ENCODE results near the gene SLC4A9.
"Not testable (repeated sequence)": the region's sequence is repeated elsewhere in the genome, so short reads cannot be mapped to it uniquely, and the experiment has no call there.

The SLC4A9 gene

DNA sequence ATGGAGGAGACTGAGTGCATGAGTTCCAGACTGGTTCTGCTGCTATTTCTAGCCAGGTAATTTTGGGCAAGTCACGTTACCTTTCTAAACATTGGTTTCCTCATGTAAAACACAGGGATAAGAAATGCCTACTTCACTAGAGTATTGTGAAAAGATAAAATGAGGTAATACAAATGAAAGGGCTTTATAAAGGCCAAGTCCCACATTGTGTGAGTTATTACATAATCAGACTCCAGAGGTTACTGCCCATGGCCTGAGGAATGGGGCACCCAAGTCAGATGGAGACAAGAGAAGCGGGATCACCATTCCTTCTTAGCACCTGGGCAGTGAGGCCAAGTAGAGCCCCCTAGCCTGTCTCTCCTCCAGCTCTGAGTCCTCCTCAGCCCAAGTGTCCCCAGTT, 21.1 kb upstream of the SLC4A9 start:
- DNase-seq, result no peak

DNA sequence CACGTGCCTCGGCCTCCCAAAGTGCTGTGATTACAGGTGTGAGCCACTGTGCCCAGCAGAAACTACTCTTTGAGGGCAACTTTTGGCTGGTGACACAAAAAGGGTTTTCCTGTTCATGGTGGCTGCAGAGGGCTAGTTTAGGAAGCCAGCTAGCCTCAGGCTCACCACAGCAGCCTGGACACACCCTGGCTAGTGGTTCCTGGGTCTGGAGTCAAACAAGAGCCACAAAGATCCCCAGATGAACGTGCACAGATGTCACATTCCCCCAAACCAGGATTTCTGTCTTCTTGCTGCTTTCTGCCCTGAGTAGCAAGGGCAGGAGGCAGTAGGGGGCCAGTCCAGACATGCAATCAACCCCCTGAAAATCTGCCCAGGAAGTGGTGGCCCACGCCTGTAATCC, 20.4 kb upstream of the SLC4A9 start:
- DNase-seq, result no peak

DNA sequence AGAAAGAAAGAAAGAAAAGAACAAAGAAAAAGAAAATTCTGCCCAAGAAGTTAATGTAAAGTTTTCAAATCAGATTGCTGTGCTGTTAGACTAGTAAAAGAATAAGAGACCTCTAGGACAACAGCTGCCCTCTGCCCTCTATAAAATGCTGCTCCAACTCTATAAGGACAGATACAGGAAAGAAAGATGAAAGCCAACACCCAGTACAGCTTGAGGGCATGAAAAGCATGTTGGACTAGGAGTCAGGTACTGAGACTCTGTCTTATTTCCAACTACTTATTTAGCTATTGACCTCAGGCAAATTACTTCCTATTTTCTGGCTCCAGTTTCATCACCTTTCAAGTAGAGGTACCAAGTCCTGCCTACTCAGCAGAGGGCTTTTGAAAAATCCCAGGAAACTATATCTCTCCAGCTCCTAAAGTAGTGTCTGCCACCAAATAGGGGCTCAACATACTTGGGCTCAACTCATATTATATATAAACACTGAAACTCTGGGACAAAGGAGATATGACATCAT, 19.3 kb upstream of the SLC4A9 start:
- DNase-seq, result no peak

DNA sequence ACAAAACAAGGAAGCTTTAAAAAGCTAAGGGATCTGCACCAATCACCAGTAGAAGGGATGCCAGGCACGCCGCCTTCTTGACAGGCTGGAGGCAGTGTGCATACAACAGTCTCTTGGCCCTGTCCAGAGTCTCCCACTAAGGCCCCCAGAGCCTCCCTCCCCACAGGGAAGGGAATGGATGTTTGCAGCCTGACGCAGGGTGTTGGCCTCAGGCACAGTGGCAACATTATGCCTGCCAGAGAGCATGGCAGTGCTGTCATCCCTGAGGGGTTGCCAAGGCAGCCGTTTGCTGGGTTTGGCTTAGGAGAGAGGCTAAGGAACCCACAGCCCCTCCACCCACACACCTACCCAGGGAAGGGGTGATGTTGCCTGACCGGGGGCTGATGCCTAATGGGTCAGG, 18.4 kb upstream of the SLC4A9 start:
- no peak for DNase-seq

DNA sequence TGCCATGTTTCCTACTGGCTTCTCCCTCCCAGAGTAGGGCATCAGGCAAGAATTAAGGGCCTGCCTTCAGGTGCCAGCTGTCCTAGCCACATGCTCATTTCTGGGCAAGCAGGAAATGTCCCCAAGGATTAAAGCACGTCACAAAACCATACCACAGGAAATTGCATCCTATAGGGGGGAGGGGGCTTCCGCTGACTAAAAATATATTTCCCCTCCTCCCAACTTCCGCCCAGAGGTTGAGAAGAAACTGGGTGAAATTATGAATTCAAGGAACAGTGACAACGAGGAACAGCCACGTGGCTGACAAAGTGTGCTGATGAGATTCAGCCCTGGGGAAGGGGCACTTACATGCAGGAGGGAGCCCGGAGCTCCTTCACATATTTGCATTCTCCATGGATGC, 17.7 kb upstream of the SLC4A9 start:
- DNase-seq, result peak; percentile 39 to 63

DNA sequence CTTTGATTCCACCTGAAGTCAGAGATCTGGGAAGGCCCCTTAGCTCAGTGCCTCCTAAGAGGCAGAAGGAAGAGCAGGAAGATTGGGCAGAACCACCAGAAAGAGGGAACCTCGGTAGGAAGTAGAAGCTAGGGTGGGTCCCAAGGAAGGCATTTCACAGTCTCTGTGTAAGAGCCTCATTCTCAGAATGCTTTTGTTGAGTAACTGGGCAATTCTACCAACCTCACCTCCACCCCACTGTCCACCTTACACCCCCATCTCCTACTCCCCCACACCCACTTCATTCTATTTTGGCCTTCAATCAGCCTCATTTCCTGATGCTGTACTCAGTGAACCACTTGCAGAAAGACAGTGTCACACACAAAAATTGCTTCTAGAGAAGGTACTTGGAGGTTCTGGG, 17.1 kb upstream of the SLC4A9 start:
- DNase-seq, result no peak

DNA sequence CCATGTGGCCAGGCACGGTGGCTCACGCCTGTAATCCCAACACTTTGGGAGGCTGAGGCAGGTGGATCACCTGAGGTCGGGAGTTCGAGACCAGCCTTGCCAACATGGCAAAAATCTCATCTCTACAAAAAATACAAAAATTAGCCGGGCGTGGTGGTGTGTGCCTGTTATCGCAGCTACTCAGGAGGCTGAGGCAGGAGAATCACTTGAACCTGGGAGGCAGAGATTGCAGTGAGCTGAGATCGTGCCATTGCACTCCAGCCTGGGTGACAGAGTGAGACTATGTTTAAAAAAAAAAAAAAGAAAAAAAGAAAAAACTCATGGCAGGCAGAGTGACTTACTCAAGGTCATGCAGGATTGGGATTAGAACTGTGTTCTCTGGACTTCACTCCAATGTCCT, 16.1 kb upstream of the SLC4A9 start:
- not testable (repeated sequence) for DNase-seq

DNA sequence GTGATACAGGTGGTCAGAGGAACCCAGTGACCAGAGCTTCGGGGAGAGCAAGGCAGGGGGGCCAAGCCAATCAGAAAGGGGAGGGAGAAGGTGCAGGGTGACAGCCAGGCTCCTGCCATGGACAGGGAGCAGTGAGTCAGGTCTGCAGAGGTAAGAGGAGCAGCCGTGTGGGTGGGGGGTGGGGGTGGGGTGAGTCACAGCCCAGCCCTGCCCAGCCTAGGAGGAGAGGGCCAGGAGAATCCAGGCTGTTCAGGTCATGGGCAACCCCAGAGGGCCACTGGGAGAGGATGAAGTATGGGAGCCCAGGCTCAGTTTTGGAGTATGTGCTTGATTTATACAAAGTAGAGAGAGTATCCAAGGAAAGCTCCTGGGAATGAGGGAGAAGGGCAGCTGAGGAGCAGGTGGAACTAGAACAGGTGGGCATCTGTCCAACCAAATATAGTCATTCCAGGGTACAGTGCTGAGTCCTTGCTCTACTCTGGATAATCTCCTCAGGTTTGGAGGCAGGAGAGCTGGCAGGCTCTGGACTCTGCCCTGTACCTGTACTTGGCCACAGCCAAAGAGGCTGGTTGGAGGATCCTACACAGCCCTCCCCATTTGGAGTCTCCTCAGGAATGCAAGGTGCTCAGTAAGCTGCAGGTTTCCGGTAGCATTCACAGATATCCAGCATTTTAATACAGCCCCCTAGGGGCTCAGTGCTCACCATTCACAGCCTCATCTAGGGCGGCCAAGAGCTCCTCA, 15.1 kb upstream of the SLC4A9 start:
- no peak for DNase-seq

DNA sequence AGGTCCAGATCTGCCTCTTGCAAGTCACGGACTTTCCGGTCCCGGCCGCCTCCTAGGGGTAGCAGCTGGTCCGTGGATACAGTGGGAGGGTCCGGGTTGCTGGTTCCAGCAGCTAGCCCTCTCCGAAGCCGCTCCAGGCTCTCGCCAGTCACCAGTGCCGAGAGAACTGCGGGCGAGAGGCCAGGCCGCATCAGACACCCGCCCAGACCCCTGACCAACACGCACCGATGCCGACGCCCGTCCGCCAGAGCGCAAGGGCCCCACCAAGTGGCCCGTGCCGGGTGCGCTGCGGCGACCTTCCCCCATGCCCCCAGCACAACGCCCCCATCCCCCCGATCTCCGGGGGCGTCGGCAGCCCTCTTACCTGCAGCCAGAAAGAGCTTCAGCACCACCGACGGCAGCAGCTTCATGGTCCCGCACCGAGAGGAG, 14.1 kb upstream of the SLC4A9 start:
- peak in 1 of 2 donors; percentile 33 for DNase-seq

DNA sequence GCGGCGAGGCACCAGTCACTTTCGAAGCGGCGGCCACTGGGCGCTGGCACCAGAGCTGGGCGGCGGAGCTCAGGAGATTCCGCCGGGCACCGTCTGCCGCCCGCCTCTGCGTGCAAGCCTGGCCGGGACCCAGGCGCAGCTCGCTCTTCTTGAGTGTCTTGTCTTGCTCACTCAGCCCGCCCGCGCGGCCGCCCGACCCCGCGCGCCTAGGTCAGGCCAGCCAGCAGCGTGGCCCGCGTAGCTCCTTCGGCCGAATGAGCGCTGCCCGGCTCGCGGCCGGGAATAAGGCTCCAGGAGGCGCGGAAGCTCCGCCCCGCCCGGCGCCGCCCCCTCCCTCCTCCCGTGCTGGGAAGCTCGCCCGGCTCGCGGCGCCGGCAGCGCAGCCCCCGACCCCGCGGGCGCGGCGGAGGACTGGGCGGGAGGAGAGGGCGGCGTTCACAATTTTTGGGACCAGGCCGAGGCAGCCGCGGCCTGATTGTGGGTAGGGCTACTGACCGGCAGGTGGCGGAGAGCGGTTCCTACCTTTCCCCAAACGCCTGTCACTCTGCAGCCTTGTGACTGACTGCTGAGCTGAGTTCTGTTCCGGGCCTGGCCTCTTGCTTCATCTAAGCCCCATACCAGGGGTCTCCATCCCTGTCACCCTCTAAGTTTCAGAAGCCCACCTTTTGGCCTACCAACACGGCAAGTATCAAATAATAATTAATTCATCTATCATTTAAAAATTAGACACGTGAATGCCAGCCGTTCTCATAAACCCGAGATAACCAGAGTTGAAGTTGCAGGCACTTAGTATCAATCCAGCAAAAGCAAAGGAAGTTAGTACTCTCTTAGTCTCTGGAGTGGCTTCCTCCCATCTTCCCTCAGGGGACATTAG, 13.4 kb upstream of the SLC4A9 start, which contains the start of gene HBEGF:
Gene HBEGF, minus strand, starts transcription at position 256 of the 874 bp plus-strand sequence. CDS start 275 bp downstream, outside the sequence.
- peak; percentile 49 to 62 for DNase-seq

DNA sequence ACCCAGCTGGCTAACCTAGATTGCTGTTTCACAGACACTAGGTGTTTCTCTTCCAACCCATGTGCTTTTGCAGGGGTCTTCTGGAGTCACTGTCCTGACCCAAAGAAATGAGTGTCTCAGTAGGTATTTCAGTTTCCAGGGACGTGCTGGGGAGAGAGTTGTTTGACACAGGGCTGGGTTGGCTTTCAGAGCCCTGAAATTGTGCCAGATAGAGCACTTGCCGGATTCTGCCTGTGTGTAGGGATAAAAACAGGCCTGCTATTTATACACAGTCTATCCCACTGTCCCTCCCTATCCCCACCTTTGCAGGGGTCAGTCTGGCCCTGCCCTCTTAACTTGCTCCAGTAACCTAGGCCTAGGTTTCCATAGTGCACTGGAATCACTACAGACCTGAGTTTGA, 12.6 kb upstream of the SLC4A9 start:
- DNase-seq, result no peak

DNA sequence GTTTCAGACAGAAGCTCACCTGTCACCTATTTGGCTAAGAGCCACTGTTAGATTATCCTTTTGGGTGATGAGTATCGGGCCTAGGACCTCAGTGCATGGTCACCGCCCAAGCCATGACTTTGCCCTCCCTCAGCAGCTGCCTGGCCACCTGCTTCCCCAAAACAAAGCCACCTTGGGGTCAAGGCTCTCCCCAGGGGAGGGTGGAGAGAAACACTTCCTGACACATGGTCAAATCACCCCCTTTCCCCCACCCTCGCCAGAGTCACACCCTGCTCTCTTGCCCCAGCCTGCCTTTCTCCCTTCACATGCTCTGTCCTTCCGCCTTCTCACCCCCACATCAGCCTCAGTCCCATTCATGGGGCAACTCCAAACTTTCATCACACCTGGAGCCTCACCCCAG, 11.9 kb upstream of the SLC4A9 start:
- no peak for DNase-seq

DNA sequence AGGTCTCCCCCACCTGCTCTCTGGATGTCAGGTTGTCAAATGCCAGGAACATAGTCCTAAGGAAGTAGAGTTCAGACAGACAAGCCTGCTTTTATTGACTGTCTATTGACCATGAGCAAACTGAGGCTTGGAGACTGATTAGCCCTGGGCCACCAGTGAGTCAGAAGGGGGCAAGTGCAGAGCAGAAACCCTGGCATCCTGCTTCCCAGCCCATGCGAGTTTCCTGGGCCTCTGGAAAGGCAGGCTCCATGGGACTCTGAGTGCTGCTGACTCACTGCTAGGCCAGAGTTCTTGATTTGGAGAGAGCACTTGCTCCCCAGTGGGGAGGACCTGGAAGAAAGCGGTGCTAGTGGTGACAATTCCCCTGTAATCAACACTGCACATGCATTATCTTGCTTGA, 10.8 kb upstream of the SLC4A9 start:
- DNase-seq, result no peak

DNA sequence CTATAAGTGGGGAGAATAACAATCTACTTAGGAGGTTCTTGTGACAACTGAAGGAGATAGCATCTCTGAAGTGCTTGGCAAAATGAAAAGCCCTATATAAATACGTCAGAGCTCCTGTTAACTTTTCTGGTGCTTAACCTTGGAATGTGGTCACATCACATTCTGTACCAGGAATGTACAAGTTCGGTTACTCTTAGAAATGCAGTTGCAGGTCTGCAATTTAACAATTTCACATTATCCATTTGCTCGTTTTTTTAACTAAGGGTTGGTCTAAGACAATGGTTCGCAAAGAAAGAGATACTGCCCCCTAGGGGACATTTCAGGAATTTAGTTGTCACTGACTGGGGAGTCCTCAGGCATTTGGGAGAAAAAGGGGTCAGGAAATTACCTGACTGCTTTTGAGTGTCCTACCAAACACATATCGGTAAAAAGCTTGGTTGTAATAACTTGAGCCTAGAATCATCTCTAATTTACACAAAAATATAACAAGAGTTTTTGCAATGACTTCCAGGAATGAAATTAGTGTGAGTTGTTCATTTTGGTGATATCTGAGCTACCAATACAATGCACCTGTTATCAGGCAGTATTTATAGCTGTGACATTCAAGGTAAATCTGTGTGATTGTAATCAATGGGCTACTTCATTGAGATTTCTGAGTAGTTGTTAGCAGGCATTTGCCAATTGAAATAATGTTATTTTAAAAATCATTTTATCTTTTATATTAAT, 8.2 kb upstream of the SLC4A9 start:
- DNase-seq, result peak; percentile 49 to 86

DNA sequence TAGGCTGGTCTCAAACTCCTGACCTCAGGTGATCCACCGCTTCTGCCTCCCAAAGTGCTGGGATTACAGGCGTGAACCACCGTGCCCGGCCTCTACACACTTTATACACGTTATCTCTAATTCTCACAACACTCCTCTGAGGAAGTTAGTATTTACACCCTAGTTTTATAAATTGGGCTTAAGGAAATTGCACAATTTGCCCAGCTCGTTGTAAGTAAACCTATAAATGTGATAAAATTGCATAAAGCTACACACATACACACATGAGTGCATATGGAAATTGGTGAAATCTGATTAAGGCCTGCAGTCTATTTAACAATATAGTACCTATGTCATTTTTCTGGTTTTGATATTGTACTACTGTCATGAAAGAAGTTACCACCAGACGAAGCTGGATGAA, 4.4 kb upstream of the SLC4A9 start:
- DNase-seq, result no peak

DNA sequence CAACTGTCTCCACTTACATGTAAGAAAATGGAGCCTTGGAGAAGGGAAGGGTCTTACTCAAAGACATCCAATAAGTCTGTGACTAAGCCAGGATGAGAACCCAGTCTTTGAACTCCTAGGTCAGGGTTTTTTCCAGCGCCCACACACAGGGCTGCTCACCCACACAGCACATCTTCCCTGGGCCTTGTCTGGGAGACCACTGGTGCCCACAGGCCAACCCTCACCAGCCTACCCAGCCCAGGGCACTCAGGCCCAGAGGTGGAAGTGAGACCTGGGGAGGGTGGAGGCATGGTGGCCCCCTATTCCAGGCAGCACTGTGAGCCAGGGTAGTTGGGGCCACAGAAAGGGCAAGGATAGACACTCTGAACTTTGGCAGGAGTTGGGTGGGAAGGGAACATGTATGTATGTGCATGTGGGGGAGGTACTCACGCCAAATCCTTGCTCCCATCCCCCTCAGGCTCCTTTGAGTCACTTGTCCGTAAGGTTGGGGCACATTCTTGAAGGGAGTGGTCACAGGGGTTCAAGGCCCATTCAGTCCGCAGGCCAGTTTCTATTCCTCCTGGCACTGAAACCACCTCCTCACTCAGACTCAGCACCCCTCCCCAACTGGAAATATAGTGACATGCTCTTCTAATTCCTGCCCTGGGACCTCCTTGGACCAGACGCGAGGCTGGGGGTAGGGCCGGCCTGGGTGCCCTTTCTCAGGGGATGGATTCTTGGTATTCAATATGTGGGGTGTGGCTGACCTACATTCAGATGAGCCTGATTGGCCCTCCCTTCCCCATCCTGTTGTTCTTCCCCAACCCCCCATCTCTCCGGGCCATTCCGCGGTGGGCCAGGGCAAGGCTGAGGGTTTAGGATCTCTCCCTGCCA, 2.9 kb upstream of the SLC4A9 start:
- no peak for DNase-seq

DNA sequence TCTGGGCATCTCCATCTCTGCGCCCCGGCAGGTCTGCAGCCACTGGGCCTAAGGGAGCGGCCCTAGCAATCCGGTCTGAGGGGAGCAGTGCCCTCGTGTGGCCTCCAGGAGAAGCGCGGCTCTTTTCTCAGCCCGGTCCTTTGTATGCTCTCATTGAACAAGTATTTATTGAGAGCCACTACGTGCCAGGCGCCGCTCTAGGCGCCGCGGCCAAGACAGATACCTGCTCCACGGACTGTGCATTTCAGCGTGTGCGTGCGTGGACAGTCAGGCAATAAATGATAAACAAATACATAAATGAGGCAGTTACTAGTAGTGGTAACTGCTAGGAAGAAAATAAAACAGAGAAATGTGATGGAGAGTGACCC, 2.3 kb upstream of the SLC4A9 start:
- peak; percentile 78 to 80 for DNase-seq

DNA sequence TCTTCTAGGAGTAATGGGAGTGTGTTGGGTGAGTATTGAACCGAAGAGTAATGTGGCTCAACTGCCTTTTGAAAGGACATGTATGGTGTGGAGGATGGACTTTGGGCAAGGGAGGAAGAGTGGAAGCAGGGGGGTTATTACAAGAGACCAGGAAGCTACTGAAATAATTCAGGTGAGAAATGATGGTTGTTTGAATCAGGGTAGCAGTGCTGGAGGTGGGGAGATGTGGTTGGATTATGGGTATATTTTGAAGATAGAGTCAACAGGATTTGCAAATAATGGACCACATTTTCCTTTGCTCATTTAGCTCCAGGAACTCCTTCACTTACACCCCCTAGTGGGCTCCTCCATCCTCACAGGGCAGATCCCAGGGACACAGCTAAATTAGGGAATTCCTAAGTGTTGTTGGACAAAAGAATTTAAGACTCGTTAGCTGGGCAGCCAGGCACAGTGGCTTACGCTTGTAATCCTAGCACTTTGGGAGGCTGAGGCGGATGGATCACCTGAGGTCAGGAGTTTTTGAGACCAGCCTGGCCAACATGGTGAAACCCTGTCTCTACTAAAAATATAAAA, 1.2 kb upstream of the SLC4A9 start:
- no peak for DNase-seq

DNA sequence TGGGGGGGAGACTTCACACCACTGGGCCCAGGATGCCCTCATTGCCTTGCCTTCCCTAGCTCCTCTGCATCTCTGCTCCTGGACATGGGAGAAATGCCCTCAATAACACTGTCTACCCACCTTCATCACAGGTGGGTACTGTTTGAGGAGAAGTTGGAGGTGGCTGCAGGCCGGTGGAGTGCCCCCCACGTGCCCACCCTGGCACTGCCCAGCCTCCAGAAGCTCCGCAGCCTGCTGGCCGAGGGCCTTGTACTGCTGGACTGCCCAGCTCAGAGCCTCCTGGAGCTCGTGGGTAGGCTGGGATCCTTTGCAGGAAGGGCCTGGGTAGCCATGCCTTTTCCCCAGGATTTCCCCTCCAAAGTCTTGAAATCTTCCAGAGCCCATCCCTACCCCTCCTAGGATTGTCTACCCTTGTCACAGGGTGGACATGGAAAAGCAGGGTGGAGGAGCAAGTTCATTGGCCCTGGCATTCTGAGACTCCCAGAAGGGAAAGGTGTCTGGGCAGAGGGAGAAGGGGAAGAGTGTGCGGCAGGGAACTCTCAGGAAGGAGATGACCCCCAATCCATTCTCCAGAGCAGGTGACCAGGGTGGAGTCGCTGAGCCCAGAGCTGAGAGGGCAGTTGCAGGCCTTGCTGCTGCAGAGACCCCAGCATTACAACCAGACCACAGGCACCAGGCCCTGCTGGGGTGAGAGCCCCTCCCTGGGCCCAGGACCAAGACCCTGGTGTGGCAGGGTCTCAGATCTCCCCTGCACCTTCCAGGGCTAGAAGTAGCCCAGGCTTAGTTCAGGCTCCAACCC, 886 bp downstream of the SLC4A9 start:
- DNase-seq, result no peak

DNA sequence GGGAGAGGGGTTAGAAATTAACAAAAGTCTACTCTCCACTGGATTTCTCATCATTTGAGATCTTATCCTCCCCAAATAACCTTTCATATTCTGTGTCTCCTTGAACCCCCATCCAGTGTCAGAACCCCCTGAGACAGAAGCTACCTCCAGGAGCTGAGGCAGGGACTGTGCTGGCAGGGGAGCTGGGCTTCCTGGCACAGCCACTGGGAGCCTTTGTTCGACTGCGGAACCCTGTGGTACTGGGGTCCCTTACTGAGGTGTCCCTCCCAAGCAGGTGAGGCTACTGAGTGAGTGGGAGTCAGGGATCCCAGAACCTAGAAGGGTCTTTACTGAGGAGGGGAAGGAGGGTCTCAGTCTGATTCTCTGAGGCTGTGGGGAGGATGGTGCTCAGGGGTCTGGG, 1.9 kb downstream of the SLC4A9 start:
- no peak for DNase-seq

DNA sequence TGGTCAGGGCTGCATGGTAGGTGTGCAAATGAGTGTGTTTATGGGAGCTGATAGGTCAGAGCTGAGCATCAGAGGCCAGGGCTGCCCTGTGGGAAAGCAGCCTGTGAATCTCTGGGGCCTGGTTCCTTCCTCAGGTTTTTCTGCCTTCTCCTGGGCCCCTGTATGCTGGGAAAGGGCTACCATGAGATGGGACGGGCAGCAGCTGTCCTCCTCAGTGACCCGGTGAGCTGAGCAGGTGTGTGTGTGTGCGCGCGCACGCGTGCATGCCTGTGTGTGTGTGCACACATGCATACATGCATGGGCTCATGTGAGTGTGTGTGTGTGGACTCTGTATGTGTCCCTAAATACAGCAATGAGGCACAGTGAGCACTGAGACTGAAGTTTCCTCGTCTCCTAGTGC, 2.3 kb downstream of the SLC4A9 start:
- DNase-seq, result no peak
